Activated CD4-positive, alpha-beta T cell treated with anti-CD3 and anti-CD28 coated beads, Interleukin-2, amount 50 U/mL, for 48 hours (primary cell): ENCODE measurements around the gene CD276.
A peak's percentile ranks its signal among the peaks of the same experiment; 100 is the strongest.
"Not testable (repeated sequence)": the region's sequence is repeated elsewhere in the genome, so short reads cannot be mapped to it uniquely, and the experiment has no call there.

Experiments used
- DNase-seq, 2 experiments: peaks; one replicate each; pipeline ENCODE4 v3.0.0-alpha.2; 2020

Gene CD276

GRCh38 chr15:73683777-73684580, at the start of gene CD276:
Gene CD276, plus strand, starts transcription at chr15:73684383. Its CDS starts 15,257 bp downstream, at chr15:73699640.
- peak; percentile 29 to 56 for DNase-seq

- no peak for DNase-seq
Observed at GRCh38 chr15:73637527-73637926, 46.7 kb upstream of the CD276 start.

- DNase-seq: not testable (repeated sequence)
Observed at GRCh38 chr15:73639464-73639863, 44.7 kb upstream of the CD276 start.

GRCh38 chr15:73647259-73648013, 36.7 kb upstream of the CD276 start:
- DNase-seq: no peak

GRCh38 chr15:73648014-73648295, 36.2 kb upstream of the CD276 start:
- DNase-seq: no peak

GRCh38 chr15:73650416-73651126, 33.6 kb upstream of the CD276 start:
- peak; percentile 7 to 26 for DNase-seq

- no peak for DNase-seq
Observed at GRCh38 chr15:73654659-73655058, 29.5 kb upstream of the CD276 start.

- DNase-seq: no peak
Observed at GRCh38 chr15:73655724-73656123, 28.5 kb upstream of the CD276 start.

- DNase-seq: no peak
Observed at GRCh38 chr15:73658645-73659044, 25.5 kb upstream of the CD276 start.

GRCh38 chr15:73660455-73660854, 23.7 kb upstream of the CD276 start:
- DNase-seq: no peak

GRCh38 chr15:73674587-73674986, 9.6 kb upstream of the CD276 start:
- DNase-seq: no peak

- peak; percentile 59 to 68 for DNase-seq
Observed at GRCh38 chr15:73677146-73677607, 7.0 kb upstream of the CD276 start.

GRCh38 chr15:73677733-73678132, 6.5 kb upstream of the CD276 start:
- no peak for DNase-seq

- no peak for DNase-seq
Observed at GRCh38 chr15:73678498-73678897, 5.7 kb upstream of the CD276 start.

- no peak for DNase-seq
Observed at GRCh38 chr15:73679180-73679579, 5.0 kb upstream of the CD276 start.

- DNase-seq: no peak
Observed at GRCh38 chr15:73679964-73680363, 4.2 kb upstream of the CD276 start.

GRCh38 chr15:73680549-73680948, 3.6 kb upstream of the CD276 start:
- no peak for DNase-seq

- DNase-seq: no peak
Observed at GRCh38 chr15:73681063-73681462, 3.1 kb upstream of the CD276 start.

GRCh38 chr15:73681856-73682599, 2.2 kb upstream of the CD276 start:
- no peak for DNase-seq

GRCh38 chr15:73682600-73683090, 1.5 kb upstream of the CD276 start:
- no peak for DNase-seq

- DNase-seq: no peak
Observed at GRCh38 chr15:73683257-73683776, 866 bp upstream of the CD276 start.
